Epithelial cell of prostate (primary cell): Measurements from ENCODE around the gene VSX2.
A peak's percentile ranks its signal among the peaks of the same experiment; 100 is the strongest.

Source experiments
- DNase-seq: peaks from one replicate; pipeline ENCODE4 v3.0.0-alpha.2; 2011; ENCODE audit warnings: low read depth, low spot score
- H3K27ac ChIP-seq: fragments of 450-650 bp; 2 replicates; pipeline ENCODE4 v1.5.1; 2017; ENCODE audit warnings: mild to moderate bottlenecking

Gene VSX2

DNA sequence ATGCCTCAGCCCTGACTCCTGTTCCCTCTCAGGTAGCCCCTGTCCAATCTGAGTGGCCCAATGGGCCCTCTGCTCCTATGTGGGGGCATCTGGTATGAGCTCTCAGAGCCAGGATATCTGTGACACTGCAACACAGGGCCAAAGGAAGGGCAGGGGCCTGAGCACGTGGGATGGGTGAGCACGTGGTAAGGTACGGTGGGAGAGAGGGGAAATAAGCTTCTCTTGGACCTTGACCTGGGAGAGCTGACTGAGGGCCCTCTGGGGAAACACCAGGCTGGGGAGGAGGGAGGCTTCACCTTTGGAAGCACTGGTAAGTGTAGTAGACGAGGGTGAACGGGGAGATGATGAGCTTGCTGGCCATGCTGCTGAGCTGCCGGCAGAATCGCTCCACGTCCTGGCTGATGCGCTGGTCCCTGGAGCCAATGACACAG lies 56.8 kb downstream of the VSX2 start:
- no peak for DNase-seq

DNA sequence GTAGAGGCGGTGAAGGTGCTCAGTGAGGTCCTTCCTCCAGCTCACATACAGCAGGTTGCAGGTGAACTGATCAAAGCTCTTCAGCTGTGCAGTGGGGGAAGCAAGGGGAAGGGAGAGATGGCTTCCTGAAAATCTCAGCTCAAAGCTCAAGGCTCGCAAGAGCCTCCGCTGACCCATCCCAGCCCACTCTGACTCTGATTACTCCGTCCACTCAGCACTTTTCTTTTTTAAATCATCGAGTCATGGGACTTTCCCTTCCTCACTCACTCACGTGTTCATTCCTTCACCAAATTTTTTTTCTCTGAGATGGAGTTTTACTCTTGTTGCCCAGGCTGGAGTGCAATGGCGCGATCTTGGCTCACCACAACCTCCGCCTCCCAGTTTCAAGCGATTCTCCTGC lies 58.7 kb downstream of the VSX2 start:
- no peak for DNase-seq
- no peak overlapping the region for H3K27ac ChIP-seq

More for the DNA sequence above, 56.8 kb downstream of the VSX2 start:
- no peak overlapping the region for H3K27ac ChIP-seq

DNA sequence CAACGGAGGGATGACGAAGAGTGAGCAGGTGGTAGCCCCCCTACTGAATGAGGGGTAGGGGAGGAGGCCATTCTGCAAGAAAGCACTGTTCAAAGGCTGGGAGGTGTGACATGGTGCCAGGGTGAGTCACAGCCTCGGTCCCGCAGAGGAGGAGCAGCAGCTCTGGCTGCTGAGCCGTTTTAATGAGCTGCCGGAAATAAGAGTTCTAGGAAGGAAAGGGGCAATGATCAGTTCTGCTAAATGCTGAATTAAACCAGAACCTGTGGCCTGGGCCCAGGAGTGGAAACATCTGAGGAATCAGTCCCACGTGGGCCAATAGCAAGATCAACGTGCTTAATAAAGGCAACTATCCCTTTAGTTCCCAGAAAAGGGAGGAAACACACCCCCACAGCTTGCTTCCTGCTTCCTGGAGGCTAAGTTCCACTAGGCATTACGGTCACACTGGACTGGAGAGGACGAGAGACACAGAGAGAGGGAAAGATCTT lies 59.9 kb downstream of the VSX2 start:
- peak overlapping the region; percentile 20 for H3K27ac ChIP-seq
- no peak for DNase-seq

DNA sequence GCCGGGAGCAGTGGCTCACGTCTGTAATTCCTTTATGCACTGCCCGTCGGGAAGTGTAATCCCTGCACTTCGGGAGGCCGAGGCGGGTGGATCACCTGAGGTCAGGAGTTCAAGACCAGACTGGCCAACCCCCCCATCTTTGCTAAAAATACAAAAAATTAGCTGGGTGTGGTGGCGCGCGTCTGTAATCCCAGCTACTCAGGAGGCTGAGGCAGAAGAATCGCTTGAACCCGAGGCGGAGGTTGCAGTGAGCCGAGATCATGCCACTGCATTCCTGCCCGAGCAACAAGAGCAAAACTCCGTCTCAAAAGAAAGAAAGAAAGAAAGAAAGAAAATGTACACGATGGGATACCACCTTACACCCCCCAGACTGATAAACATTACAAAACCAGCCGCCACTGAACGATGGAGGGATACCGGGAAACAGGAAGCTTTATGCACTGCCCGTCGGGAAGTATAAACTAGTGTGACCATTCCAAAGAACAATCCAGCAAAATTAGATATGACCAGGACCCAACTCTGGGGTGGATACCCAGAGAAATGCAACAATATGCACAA lies 62.4 kb downstream of the VSX2 start:
- no peak for DNase-seq
- H3K27ac ChIP-seq, result no peak overlapping the region

DNA sequence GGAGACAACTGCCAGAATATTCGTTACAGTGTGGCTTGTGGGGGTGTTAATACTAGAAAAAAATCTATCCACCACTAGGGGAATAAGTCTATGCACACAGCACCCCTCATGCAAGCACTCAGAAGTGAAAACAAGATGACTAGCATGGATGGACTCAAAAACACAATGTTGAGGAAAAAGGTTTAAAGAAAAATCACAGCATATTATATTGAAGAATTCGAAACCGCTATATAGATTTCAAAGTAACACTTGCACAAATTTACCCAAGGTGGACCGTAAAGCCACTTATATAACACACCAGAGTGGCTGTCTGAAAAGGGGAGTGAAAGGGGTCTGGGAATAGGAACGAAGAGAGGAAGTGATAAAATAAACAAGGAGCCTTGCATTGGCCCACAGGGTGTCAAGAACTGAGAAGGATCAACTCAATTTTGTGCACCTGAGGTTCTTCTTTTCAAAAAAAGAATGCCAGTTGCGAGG lies 62.9 kb downstream of the VSX2 start:
- peak overlapping the region; percentile 57 for H3K27ac ChIP-seq
- no peak for DNase-seq

DNA sequence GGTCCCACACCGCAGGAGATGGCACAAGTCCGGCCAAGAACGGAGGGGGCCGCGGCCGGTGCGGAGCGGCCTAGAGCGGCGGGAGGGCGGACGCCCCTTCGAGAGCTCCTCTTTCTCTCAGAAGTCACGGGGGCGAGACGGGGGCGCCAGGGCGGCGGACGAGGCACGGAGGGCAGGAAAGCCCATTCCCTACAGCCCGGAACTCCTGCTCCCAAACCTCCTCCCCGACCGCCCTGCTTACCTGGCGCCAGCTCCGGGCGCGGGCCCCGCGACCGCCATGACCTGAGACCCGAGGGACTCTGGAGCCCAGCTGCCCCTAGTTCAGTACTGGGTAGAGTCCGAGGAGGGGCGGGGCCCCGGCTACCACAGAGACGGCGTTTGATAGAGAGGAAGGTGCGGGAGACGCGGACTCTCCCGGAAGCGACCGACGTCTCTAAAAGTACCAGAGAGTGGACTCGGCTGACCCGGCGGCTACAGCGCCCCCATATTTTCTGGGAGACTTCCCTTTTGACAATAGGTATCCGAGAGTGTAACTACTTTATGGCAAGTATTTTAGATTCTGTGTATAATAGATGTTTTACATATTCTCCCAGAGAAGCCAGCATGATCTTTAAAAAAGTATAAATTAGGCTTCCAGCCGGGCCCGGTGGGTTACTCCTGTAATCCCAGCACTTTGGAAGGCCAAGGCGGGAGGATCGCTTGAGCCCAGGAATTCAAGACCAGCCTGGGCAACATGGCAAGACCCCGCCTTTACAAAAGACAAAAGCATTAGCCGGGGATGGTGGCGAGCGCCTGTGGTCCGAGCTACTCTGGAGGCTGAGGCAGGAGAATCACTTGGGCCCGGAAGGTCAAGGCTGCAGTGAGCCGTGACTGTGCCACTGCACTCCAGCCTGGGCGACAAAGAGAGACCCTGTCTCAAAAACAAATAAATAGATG lies 63.7 kb downstream of the VSX2 start, which contains the start of gene ABCD4:
Gene ABCD4 (minus strand): TSS at position 301 of the 936 bp plus-strand sequence. CDS start 22 bp downstream, at position 279.
- peak; percentile 43 for DNase-seq
- H3K27ac ChIP-seq, result peak within 1 kb of the TSS; percentile 57

DNA sequence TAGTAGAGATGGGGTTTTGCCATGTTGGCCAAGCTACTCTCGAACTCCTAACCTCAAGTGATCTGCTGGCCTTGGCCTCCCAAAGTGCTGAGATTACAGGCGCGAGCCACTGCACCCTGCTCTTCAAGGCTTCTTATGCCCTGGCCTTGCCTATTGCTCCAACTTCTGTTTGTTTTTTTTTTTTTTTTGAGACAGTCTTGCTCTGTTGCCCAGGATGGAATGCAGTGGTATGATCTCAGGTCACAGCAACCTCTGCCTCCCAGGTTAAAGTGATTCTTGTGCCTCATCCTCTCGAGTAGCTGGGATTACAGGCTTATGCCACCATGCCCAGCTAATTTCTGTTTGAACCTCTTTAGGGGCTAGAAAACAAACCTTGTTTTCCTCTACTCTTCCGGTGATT lies 69.4 kb downstream of the VSX2 start:
- DNase-seq, result no peak
- H3K27ac ChIP-seq, result no peak overlapping the region

DNA sequence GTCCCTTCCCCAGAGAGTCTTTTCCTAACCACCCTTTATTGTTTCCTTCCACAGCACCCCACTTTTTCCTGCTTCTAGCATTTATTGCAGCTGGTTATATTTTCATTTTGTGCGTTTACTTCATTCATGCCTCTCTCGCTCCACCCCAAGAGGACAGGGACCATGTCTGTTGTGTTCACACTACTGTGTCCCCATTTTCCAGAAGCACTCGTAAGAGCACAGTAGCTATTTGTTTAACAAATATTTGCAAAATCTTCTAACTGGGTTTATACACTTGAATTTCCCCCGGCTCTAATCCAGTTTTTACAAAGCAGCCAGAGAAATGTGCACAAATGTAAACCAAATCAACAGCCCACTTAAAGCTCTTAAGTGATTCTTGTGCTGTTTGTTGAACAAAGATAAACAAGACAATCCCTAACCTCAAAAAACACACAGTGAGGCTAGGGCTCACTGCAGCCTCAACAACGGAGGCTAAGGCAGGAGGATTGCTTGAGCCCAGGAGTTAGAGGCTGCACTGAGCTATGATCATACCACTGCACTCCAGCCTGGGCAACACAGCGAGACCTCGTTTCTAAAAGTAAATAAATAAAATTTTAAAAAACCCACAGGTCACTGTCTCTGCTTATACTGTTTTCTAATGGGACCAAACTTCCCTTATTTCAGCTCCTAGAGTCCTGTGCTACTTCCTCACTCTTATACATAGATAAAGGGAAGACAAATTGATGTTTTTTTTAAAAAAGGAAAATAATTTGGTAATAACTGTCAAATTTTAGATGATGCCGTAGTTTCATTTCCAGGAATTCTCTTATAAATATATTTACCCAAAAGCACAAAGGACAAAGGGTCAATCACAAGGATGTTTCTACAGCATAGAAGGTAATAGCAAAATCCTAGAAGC lies 70.1 kb downstream of the VSX2 start:
- DNase-seq, result no peak
- no peak overlapping the region for H3K27ac ChIP-seq

- H3K27ac ChIP-seq, result no peak overlapping the region
- no peak for DNase-seq
Observed at GRCh38 chr14:74312161-74312560, 72.9 kb downstream of the VSX2 start.
